ENCODE measurements around the gene PIGT. TPM values are rescaled to one million over a fixed set of nuclear protein-coding genes. Genes with fewer than 3 reads are reported as not detected.

Gene PIGT
- total RNA-seq, 1 donor from 2014 or later = 20.9 TPM

GRCh38 chr20:45427236-45428149 is 11.6 kb downstream of the PIGT start:
- DNase-seq = no peak

GRCh38 chr20:45429618-45430017 is 13.7 kb downstream of the PIGT start:
- DNase-seq = no peak

- DNase-seq = no peak
These were observed 16.4 kb downstream of the PIGT start for GRCh38 chr20:45432294-45432693.

GRCh38 chr20:45433316-45433715 is 17.4 kb downstream of the PIGT start:
- no peak for DNase-seq

- no peak for DNase-seq
These were observed 18.0 kb downstream of the PIGT start for GRCh38 chr20:45433976-45434375.

GRCh38 chr20:45436732-45437485 is 21.0 kb downstream of the PIGT start:
- DNase-seq = peak; percentile 30

GRCh38 chr20:45440424-45440823 is 24.5 kb downstream of the PIGT start:
- DNase-seq = no peak

- DNase-seq = no peak
These were observed 25.1 kb downstream of the PIGT start for GRCh38 chr20:45440891-45441685.

- no peak for DNase-seq
These were observed 25.8 kb downstream of the PIGT start for GRCh38 chr20:45441746-45442145.

GRCh38 chr20:45444050-45444449 is 28.1 kb downstream of the PIGT start:
- DNase-seq = no peak

- DNase-seq = no peak
These were observed 30.0 kb downstream of the PIGT start for GRCh38 chr20:45445805-45446562.

GRCh38 chr20:45448270-45448669 is 32.3 kb downstream of the PIGT start:
- no peak for DNase-seq

- DNase-seq = no peak
These were observed 33.6 kb downstream of the PIGT start for GRCh38 chr20:45449528-45449927.

GRCh38 chr20:45450097-45450818 is 34.3 kb downstream of the PIGT start:
- DNase-seq = no peak

- DNase-seq = no peak
These were observed 36.3 kb downstream of the PIGT start for GRCh38 chr20:45452238-45452637.

GRCh38 chr20:45452772-45453691 is 37.1 kb downstream of the PIGT start:
- no peak for DNase-seq

- DNase-seq = no peak
These were observed 40.7 kb downstream of the PIGT start for GRCh38 chr20:45456632-45457031.

- no peak for DNase-seq
These were observed 43.7 kb downstream of the PIGT start for GRCh38 chr20:45459606-45460005.

GRCh38 chr20:45461225-45461624 is 45.3 kb downstream of the PIGT start:
- no peak for DNase-seq

Data from skin of body (tissue), 2 donors.